Suprapubic skin (tissue), 4 donors: ENCODE measurements around the gene CCDC175.

Source experiments
- EP300 ChIP-seq: sonication (generic); formaldehyde crosslinking; IDR thresholded peaks from one replicate; pipeline ENCODE4 v1.6.1; 2017; ENCODE audit warnings: antibody characterized with exemption
- POLR2A ChIP-seq, 2 donors: fragments of 450-650 bp; IDR thresholded peaks; one replicate each; pipeline ENCODE4 v1.6.1; 2017; ENCODE audit warnings: antibody characterized with exemption in 2 of 2, mild to moderate bottlenecking in 2 of 2, moderate library complexity in 2 of 2
- POLR2AphosphoS5 ChIP-seq, 3 donors: sonication (generic); formaldehyde crosslinking; IDR thresholded peaks; one replicate each; pipeline ENCODE4 v1.6.1; 2017; ENCODE audit warnings: antibody characterized with exemption in 3 of 3
- TF ChIP-seq, protein P1 (sequence below), 2 donors: fragments of 200-600 bp in 1 of 2; fragments of 450-650 bp in 1 of 2; sonication (generic) in 1 of 2; IDR thresholded peaks; one replicate each; pipeline ENCODE4 v1.5.1; 2016 to 2019; ENCODE audit warnings: antibody characterized with exemption in 2 of 2, mild to moderate bottlenecking in 1 of 2, moderate library complexity in 1 of 2

- TF ChIP-seq, protein P1, sequence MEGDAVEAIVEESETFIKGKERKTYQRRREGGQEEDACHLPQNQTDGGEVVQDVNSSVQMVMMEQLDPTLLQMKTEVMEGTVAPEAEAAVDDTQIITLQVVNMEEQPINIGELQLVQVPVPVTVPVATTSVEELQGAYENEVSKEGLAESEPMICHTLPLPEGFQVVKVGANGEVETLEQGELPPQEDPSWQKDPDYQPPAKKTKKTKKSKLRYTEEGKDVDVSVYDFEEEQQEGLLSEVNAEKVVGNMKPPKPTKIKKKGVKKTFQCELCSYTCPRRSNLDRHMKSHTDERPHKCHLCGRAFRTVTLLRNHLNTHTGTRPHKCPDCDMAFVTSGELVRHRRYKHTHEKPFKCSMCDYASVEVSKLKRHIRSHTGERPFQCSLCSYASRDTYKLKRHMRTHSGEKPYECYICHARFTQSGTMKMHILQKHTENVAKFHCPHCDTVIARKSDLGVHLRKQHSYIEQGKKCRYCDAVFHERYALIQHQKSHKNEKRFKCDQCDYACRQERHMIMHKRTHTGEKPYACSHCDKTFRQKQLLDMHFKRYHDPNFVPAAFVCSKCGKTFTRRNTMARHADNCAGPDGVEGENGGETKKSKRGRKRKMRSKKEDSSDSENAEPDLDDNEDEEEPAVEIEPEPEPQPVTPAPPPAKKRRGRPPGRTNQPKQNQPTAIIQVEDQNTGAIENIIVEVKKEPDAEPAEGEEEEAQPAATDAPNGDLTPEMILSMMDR (IDR thresholded peaks at IDR 0.05): no peak
- TF ChIP-seq EP300 (no peak), POLR2A (IDR thresholded peaks at IDR 0.05) (no peak), POLR2AphosphoS5 (IDR thresholded peaks at IDR 0.05) (no peak)
Observed at GRCh38 chr14:59600211-59600945, 23.8 kb upstream of the CCDC175 start.
